Retinal pigment epithelial cell (primary cell): ENCODE measurements around the gene SPAG4.
A peak's percentile ranks its signal among the peaks of the same experiment; 100 is the strongest.

ENCODE experiments used
- DNase-seq: peaks from one replicate; pipeline ENCODE4 v3.0.0-alpha.2; 2010; ENCODE audit warnings: low read depth
- H3K4me3 ChIP-seq: 2 replicates; pipeline ENCODE4 v1.5.1; 2011; ENCODE audit warnings: mild to moderate bottlenecking, low read length, control low read depth, moderate library complexity
- CTCF ChIP-seq: conservative IDR thresholded peaks from 2 replicates; pipeline ENCODE4 v1.5.1; 2011; ENCODE audit warnings: low read depth, low read length, control low read depth, inconsistent platforms

SPAG4 gene

GRCh38 chr20:35603695-35604448 lies 11.8 kb upstream of the SPAG4 start:
- H3K4me3 ChIP-seq = no peak overlapping the region

GRCh38 chr20:35604449-35604747 lies 11.2 kb upstream of the SPAG4 start:
- DNase-seq = no peak
- peak; percentile 62 for TF ChIP-seq CTCF
- H3K4me3 ChIP-seq = no peak overlapping the region

More at GRCh38 chr20:35603695-35604448, 11.8 kb upstream of the SPAG4 start:
- no peak for TF ChIP-seq CTCF
- DNase-seq = no peak

GRCh38 chr20:35606127-35606526 lies 9.5 kb upstream of the SPAG4 start:
- no peak for TF ChIP-seq CTCF
- H3K4me3 ChIP-seq = no peak overlapping the region
- no peak for DNase-seq

GRCh38 chr20:35607003-35607735 lies 8.5 kb upstream of the SPAG4 start:
- no peak for DNase-seq
- TF ChIP-seq CTCF = no peak
- no peak overlapping the region for H3K4me3 ChIP-seq

- H3K4me3 ChIP-seq = no peak overlapping the region
- no peak for DNase-seq
- no peak for TF ChIP-seq CTCF
Observed at GRCh38 chr20:35610833-35611427, 4.7 kb upstream of the SPAG4 start.

- H3K4me3 ChIP-seq = no peak overlapping the region
- no peak for TF ChIP-seq CTCF
- no peak for DNase-seq
Observed at GRCh38 chr20:35611482-35611881, 4.1 kb upstream of the SPAG4 start.
